GM18909 (cell line): ENCODE results near the gene CCDC121.
A peak's percentile ranks its signal among the peaks of the same experiment; 100 is the strongest.

Experiments
- ATAC-seq: cut with Tn5 transposase; IDR thresholded peaks from one replicate; pipeline ENCODE4 v1.9.1; 2021; ENCODE audit warnings: mild to moderate bottlenecking; ENCODE audit not compliant: unreplicated experiment, poor library complexity

CCDC121 gene

GRCh38 chr2:27583390-27583915, 45.4 kb downstream of the CCDC121 start:
- no peak for ATAC-seq

- peak; percentile 94 for ATAC-seq
These were observed 46.0 kb downstream of the CCDC121 start, which contains the start of gene ZNF512 for GRCh38 chr2:27582695-27583389. TSS of gene ZNF512 (plus strand) at chr2:27583042. CDS start at chr2:27583113, 71 bp downstream.

- no peak for ATAC-seq
These were observed 46.6 kb downstream of the CCDC121 start for GRCh38 chr2:27582129-27582694.

GRCh38 chr2:27581417-27582128, 47.2 kb downstream of the CCDC121 start:
- no peak for ATAC-seq
